ENCODE data around the gene FYN. TPM values are rescaled to one million over a fixed set of nuclear protein-coding genes. Genes with fewer than 3 reads are reported as not detected.

FYN gene
- total RNA-seq, 1 donor from 2014 or later = 51.6 TPM

DNA sequence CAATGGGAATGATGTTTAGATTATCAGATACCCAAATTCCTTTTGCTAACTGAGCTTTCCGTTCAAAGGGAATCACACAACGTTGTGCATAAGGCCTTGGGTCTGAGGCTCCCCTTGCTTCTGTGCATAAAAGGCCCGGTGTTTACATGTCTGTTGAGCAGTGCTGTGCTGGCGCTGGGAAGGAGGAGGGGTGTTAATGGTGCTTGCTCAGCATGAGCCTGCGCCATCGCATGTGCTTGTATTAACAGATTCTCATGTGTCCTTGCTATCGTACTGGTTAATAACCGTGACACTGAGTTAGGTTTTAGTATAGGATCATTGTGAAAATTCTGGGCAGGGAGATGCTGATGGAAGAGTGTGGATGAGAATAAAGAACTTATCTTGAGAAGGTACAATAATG, 205.3 kb downstream of the FYN start:
- no peak for ATAC-seq
- intact Hi-C loops (cut with micrococcal nuclease) = no loop called here
- DNase-seq = no peak

DNA sequence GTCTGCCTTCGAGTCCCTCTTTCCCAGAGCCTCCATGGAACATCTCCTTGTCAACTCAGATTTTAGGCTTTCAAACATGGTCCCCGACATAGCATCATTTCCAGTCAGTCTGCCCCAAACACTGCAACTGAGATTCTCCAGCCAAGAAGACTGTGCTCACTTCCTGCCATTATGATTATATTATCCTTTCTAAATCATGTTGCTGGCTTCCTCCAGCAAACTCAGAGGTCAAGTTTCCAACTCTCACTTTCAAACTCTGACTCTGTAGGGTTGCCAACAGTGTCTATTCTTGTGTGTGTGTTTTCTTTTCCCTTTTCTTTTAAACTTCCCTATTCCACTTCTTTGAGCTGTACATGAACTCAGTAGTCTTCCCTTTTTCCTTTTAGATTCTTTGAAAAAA, 206.4 kb downstream of the FYN start:
- DNase-seq (no peak), ATAC-seq (no peak)
- intact Hi-C loops (cut with micrococcal nuclease) = no loop called here

DNA sequence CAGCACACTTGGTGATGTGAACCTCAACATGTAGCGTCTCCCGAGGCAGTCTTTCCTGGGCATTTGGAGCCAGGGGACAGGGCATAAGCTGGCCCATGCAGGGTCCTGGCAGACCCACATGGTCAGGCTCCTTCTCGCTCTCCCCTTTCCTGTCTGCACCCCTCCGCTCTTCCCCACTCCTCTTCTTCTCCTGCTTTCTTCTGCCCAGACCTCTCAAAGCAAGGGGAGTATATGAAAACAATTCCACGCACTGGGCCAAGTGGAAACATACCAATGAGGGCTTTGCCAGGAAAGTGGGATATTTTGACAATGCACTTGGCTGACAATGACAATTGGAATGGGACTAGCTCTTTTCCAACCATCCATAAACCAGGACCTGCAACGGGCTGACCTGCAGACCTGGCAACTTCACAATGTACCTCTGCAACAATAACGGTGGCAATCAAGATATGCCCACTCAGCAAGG, 208.7 kb downstream of the FYN start:
- DNase-seq (no peak), ATAC-seq (peak; percentile 9)
- intact Hi-C loops (cut with micrococcal nuclease) = no loop called here

DNA sequence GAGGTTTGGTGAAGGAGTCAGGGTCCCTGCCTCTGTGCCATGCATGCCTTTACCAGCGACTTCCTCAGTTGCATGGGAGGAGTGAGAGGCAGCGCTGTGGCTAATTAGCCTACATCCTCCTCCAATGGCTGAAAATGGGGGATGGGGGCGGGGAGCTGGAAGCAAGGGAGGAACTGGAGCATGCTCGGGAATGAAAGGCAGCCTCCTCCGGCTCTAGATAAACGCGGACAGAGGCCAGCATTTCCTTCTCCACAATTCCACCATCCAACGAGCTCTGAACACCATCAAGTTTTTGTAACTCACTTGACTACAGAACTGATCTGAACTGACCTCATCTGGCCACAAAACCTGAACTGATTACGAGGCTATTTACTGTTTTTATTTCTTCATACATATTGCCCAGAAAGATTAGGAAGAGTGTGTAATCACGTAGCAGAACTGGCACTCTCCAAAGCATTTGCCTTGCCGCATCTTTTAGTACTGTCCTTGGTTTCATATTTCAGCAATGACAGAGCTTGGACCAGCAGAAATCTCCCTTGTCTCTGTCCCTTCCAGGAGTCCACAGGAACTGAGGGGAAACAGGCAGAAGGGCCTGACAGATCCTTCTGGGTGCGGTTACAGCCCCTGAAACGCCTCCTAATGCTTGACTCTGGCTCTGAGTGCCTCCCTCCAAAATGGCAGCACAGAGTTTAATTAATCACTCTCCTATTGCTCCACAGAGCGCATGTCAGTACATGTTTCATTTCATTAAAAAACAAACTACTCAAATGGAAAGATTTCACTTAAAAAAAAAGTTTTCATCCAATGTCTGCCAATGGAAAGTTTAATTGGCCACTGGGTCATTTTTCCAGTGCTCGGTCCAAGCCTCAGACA, 209.3 kb downstream of the FYN start:
- peak; percentile 73 for DNase-seq
- ATAC-seq = peak; percentile 69
- intact Hi-C loops (cut with micrococcal nuclease) = no loop called here

DNA sequence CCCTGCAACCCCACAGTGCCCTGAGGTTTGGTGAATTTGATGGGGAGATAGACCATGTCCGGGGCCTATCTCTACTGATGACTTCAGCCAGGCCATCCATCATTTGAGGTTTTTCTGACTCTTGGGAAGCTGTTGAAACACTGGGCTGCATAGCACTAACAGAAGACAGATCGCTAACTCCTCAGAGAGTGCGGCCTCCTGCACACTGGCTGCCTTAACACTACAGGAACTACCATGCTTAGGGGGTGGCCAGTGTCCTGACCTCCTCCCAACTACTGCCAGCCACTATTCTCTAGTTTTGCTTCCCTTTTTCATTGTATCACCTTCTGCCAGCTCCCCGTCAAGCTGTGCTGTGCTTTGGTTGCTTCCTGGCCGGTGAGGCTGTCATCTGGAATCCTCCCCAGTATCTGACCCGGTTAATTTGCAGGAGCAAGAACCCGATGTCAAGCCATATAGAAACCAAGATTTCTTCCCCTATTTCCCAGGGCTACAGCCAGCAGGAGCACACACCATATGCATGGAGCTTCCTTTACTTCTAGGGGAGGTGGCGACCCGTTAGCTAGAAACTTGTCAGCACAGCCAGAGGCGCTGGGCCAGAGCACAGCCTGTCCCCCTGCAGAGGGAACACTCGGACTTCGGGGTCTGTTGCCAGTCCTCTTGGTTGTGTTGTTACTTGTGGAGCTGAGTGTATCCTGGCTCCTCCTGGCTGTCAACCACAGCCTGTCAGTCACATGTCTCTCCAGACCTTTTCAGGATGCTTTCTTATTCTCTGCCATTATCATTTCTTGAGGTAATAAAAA, 210.3 kb downstream of the FYN start:
- peak; percentile 77 for ATAC-seq
- intact Hi-C loops (cut with micrococcal nuclease) = no loop called here
- peak; percentile 75 for DNase-seq

GRCh38 chr6:111662072-111662793, 211.0 kb downstream of the FYN start:
- no peak for ATAC-seq
- DNase-seq = no peak
- intact Hi-C loops (cut with micrococcal nuclease) = no loop called here

- DNase-seq (peak; percentile 46), ATAC-seq (no peak)
- intact Hi-C loops (cut with micrococcal nuclease) = no loop called here
Measured at GRCh38 chr6:111661541-111662061, 211.7 kb downstream of the FYN start.

DNA sequence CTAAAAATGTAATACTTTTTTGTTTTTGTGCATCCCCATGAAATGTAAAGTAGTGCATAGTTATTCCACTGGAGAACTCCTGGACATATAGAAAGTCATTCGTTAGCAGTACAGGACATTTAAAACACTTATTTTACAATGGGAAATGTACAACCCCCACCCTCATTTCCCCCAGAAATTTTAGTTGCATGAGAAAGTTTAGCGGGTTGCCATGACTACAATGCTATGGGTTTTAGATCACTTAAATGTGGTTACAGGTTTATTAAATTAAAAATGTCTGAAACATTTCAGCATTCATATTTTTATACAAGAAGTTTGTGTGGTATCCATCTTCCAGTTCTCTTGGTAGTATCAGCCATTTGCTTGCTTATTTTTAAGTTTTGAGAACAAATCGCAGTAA, 212.7 kb downstream of the FYN start:
- no peak for DNase-seq
- intact Hi-C loops (cut with micrococcal nuclease) = no loop called here

DNA sequence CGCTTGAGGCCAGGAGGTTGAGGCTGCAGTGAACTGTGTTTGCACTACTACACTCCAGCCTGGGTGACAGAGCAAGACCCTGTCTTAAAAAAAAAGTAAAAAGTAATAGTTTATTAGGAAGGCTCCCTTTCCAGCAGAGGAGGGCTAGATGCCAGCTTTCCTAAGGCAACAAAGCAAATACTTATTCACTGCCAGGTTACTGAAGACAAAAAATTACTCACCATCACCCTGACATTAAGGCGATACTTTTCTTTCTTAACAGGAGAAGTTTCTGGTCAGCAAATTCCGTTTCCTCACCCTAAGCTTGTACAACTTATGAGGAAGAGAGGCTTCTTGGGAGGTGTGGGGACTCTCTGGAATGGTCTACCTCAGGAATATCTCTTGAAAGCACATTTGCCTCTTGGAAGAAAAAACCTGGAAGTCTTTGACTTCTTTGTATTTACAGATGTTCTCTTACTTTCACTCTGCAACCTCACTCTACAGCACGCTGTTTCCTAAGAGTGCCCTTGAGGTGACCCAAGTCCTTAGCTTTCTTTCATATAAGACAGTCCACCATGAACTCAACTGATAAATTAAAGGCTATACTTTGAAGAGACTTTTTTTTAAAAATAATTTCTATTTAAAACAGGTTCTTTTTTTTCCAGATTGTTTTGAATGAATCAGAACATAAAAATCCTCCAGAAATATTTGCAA, 214.6 kb downstream of the FYN start:
- no peak for ATAC-seq
- DNase-seq = no peak
- intact Hi-C loops (cut with micrococcal nuclease) = no loop called here

More for the DNA sequence above, 212.7 kb downstream of the FYN start:
- no peak for ATAC-seq

DNA sequence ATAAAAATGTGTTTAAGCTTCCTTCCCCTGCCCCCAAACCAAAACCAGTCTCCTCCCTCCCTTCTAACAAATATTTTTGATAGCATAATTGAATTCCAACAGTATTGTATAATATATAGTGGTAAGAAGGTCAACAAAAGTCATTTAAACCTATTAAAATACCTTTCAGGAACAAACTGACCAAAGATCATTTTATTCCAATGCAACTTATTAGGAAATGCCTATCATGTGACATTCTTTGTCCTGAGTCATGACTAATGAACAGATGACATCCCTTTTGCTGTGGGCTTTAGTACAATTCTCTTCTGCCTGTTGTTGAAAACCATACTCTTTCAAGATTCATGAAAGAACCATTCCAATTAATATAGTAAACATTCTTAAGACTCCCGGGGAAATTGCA, 216.1 kb downstream of the FYN start:
- ATAC-seq (no peak), DNase-seq (no peak)
- intact Hi-C loops (cut with micrococcal nuclease) = no loop called here

- DNase-seq (no peak), ATAC-seq (no peak)
- intact Hi-C loops (cut with micrococcal nuclease) = no loop called here
Measured at GRCh38 chr6:111653979-111654378, 219.3 kb downstream of the FYN start.

DNA sequence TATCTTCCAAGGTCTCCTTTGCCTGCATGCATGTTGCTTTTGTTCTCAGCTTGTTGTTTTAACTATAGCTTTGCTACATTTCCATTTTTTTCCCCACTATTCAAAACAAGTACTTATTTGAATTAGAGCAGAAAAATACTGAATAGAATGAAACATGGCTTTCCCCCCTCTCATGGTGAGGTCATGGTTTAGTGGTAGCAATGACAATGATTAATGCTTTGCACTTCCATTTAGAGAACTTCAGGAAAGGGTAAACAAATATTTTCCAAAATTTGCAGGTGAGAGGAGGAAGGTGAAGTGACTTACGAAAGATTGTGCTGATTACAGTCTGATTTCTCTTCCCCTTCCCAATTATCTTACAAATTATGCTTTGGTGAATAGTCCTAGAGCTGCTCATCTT, 219.8 kb downstream of the FYN start:
- DNase-seq = no peak
- ATAC-seq = no peak
- intact Hi-C loops (cut with micrococcal nuclease) = no loop called here

GRCh38 chr6:111652156-111652555, 221.1 kb downstream of the FYN start:
- no peak for ATAC-seq
- intact Hi-C loops (cut with micrococcal nuclease) = no loop called here
- no peak for DNase-seq

- ATAC-seq = no peak
- no peak for DNase-seq
- intact Hi-C loops (cut with micrococcal nuclease) = no loop called here
Measured at GRCh38 chr6:111651185-111652034, 221.8 kb downstream of the FYN start.

GRCh38 chr6:111650049-111650448, 223.2 kb downstream of the FYN start:
- intact Hi-C loops (cut with micrococcal nuclease) = no loop called here
- ATAC-seq = no peak
- DNase-seq = no peak

- no peak for ATAC-seq
- intact Hi-C loops (cut with micrococcal nuclease) = no loop called here
- no peak for DNase-seq
Measured at GRCh38 chr6:111648100-111648499, 225.2 kb downstream of the FYN start.

- DNase-seq (peak; percentile 73), ATAC-seq (peak; percentile 79)
- intact Hi-C loops (cut with micrococcal nuclease) = no loop called here
Measured at GRCh38 chr6:111646942-111647341, 226.3 kb downstream of the FYN start.

DNA sequence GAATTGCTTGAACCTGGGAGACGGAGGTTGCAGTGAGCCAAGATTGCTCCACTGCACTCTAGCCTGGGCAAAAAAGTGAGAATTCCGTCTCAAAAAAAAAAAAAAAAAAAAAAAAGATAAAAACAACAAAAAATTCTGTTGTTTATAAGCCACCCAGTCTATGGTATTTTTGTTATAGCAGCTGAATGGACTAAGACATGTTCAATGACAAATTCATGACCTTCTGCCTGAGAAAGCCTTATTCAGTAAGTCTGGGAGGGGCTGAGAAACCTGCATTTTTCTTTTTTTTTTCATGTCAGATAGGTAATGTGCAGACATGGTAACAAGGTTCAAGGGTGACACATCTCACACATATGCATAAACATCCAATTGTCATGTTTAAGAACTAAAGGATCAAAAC, 227.2 kb downstream of the FYN start:
- no peak for DNase-seq

More for the DNA sequence above, 227.2 kb downstream of the FYN start:
- ATAC-seq = no peak
- intact Hi-C loops (cut with micrococcal nuclease) = no loop called here
